Measurements from ENCODE around the gene UGT2B7.
"Not testable (repeated sequence)": the region's sequence is repeated elsewhere in the genome, so short reads cannot be mapped to it uniquely, and the experiment has no call there.

Gene UGT2B7

DNA sequence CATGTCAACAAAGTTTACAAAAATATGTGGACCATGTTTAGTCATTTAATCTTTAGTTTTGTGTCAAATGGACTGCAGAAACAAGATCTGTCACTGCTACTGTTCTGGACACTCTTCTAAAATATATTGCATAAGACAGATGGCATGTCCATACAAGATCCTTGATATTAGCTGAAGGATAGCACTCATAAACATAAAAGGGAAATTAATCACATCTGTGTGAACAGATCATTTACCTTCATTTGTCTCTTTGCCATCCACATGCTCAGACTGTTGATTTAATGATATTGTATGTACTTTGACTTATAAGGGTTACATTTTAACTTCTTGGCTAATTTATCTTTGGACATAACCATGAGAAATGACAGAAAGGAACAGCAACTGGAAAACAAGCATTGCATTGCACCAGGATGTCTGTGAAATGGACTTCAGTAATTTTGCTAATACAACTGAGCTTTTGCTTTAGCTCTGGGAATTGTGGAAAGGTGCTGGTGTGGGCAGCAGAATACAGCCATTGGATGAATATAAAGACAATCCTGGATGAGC, at the start of gene UGT2B7:
TSS of gene UGT2B7 (plus strand) at position 364 of the 546 bp plus-strand sequence. CDS start at position 411, 47 bp downstream.
- DNase-seq (ENCODE audit: low spot score) = no peak

DNA sequence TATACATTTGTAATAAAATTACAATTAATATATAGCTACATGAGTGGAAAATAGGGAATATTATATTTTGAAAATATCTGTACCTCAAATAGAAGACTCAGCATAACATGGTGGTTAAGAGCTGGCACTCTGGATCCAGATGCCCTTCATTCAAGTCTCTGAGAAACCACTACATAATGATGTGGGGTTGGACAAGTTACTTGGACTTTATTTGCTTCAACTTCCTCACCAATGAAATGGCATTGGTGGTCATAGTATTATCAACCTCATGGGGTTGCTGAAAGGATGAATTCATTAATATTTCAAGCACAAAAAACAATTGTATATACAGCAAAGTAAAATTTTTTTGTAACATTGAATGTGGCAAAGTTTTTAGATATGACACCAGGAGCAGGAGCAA, 46.4 kb upstream of the UGT2B7 start:
- no peak for DNase-seq (ENCODE audit: low spot score)

- not testable (repeated sequence) for DNase-seq (ENCODE audit: low spot score)
Measured at GRCh38 chr4:69050853-69051575, 45.3 kb upstream of the UGT2B7 start.

- DNase-seq (ENCODE audit: low spot score) = no peak
Measured at GRCh38 chr4:69051576-69051943, 44.7 kb upstream of the UGT2B7 start.

DNA sequence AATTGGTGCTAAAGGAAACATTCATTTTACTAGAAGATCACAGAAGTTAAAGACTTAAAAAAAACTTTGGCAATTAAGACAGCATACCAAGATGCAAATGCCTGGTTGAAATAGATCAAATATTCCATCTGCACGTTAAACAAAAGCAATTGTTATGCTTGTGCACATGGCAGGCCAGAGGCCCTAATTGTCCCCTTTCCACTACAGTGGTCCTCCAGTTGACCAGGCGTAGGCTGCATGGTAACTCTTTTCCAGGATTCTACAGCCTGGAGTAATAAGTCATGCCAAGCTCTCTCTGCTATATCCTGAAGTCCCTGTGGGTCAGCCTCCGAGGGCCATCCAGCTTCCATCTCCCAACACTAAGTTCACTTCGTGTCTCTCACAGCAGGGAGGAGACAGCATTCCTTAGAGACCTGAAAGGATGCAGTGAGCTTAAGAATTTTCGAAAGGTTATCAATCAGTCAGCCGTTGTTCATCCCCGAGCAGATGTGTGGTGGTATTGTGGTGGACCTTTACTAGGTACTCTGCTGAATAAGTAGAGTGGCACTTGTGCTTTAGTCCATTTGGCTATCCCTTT, 42.9 kb upstream of the UGT2B7 start:
- not testable (repeated sequence) for DNase-seq (ENCODE audit: low spot score)

DNA sequence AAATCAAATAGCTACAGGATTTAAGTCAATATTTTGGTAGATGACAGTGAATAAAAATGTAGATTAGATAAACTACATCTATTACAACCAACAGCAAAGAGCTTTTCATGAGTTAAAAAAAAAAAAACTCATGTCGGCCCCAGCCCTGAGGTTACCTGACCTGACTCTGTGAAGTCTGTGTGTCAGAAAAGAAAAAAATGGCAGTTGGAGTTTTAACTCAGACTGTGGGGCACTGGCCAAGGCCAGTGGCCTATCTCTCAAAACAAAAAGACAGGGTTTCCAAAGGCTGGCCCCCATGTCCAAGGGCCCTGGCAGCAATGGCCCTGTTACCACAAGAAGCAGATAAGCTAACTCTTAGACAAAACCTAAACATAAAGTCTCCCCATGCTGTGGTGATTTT, 42.2 kb upstream of the UGT2B7 start:
- not testable (repeated sequence) for DNase-seq (ENCODE audit: low spot score)

DNA sequence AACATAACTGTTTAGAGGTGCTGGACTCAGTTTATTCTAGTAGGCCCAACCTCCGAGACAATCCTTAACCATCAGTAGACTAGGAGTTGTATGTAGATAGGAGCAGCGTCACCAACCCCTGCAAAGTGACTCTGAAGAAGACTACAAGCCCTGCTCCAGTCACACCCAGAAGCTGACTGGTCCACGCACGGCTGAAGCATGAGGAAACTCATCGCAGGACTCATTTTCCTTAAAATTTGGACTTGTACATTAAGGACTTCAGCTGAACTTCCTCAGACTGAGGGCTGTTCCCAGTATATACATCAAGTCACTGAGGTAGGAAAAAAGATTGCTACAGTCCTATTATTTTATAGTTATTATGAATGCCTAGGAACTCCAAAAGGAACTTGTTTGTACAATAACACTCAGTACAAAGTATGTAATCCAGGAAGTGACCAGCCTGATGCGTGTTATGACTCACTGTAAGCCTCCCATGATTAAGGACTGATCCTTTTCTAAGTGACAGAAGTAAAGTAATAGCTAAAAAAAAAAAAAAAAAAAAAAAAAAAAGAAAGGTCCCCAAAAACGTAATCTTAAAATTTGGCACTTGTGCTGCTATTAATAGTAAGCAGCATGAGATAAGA, 41.6 kb upstream of the UGT2B7 start:
- DNase-seq (ENCODE audit: low spot score) = no peak

GRCh38 chr4:69056150-69056549, 40.1 kb upstream of the UGT2B7 start:
- DNase-seq (ENCODE audit: low spot score) = no peak

DNA sequence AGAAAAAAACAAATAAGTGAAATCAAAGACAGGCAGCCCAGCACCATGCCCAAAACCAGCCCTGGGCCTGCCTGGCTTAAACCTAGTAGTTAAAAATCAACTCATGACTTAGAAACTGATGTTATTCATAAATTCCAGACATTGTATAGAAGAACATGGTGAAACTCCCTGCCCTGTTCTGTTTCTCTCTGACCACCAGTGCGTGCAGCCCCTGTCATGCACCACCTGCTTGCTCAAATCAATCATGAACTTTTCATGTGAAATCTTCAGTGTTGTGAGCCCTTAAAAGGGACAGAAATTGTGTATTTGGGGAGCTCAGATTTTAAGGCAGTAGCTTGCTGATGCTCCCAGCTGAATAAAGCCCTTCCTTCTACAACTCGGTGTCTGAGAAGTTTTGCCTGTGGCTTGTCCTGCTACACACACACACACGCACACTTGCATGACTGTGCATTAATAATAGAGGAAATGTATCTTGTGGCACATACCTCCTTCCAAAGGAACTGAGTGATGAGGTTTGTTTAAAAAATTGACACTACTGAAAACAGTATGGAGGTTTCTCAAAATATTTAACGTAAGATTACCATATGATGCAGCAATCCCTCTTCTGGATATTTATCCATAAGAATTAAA, 39.2 kb upstream of the UGT2B7 start:
- DNase-seq (ENCODE audit: low spot score) = no peak

DNA sequence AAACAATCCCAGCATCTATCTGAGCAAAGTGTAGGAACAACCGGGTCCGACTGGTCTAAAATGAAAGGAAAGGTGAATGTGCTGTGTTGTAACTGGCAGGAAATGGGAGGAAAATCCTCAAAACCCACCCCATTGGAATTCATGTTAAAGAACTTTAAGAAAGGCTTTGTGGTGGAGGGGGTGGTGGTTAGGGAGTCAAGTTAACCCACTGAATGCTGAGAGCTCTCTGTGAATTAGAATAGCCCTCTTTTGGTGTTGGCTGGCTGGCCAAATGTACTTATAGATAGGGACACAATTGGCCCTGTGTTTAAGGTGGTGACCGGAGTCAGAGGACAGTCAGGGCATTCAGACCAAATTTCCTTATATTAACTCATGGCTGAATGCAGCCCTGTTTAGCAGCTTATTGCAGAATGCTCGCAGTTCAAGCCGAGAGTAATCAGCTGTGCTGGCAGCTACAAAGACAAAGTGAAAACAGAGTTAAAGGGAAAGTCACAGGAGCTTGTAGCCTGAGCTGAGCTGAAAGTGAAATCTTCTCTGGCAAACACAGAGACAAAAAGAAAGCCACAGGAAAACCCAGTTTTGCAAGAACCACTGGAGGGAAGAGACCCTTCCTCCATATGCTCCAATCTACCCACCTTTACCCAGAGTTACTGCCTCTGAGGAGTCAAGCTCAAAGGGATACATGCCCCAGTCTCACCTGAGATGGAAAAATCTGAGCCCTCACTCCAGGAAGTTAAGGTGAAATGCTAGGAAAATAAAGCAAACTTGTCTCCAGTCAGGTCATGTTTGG, 38.5 kb upstream of the UGT2B7 start:
- no peak for DNase-seq (ENCODE audit: low spot score)

- no peak for DNase-seq (ENCODE audit: low spot score)
Measured at GRCh38 chr4:69058410-69059059, 37.7 kb upstream of the UGT2B7 start.

GRCh38 chr4:69060651-69061308, 35.5 kb upstream of the UGT2B7 start:
- no peak for DNase-seq (ENCODE audit: low spot score)

DNA sequence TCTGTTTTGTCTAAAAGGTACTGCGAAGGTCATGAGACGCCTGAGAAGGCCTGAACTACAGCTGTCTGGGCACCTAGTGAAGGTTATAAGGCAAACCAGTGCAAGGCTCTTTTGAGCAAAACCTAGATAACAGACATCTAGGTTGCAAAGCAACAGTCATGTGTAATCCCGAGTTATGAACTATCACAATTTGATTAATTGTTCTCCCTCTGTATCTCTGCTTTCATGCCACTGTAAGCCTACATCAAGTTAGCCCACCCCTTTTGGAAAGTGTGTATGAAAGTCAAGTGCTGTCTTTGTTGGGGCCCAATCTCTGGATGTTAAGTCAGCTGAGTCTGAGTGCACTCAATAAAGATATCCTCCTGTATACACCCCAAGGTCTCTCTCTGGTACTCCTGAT, 31.9 kb upstream of the UGT2B7 start:
- DNase-seq (ENCODE audit: low spot score) = no peak

- no peak for DNase-seq (ENCODE audit: low spot score)
Measured at GRCh38 chr4:69066945-69067344, 29.3 kb upstream of the UGT2B7 start.

DNA sequence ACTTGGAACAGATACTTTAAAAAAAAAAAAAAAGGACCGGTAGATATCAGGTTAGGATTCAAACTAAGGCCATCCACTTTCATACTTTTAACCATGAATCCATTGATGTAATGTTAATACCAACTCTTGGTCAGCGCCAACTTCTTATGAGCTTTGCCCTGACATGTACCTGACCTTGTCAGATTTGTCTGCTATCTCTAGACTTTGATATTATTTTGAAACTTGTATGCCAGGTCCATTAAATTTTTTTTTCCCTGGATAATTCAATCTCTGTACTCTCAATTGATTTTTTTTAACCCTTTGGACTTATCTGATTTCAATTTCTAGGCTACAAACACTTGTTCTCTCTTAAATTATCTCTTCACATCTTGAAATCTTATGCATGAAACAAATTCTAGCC, 27.2 kb upstream of the UGT2B7 start:
- DNase-seq (ENCODE audit: low spot score) = no peak

GRCh38 chr4:69070590-69070989, 25.7 kb upstream of the UGT2B7 start:
- DNase-seq (ENCODE audit: low spot score) = no peak

DNA sequence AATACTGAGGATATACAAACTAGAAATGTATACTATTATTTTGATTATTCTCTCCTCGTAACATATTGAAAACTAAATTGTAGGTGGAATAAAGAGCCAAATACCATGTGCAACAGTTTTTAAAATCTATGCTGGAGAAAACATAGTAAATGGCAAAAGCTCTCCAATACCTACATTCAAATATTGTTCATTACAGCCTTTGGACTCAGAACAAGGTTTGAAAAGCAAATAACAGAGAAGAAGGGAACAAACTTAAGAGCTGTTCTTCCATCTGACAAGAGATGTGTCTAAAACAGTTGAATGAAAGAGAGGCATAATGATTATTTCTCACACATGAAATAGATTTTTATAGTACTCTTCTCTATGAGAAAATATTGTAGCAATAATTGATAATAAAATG, 25.0 kb upstream of the UGT2B7 start:
- DNase-seq (ENCODE audit: low spot score) = no peak

GRCh38 chr4:69073375-69073774, 22.9 kb upstream of the UGT2B7 start:
- DNase-seq (ENCODE audit: low spot score) = no peak

GRCh38 chr4:69075061-69075792, 21.0 kb upstream of the UGT2B7 start:
- DNase-seq (ENCODE audit: low spot score) = no peak

- no peak for DNase-seq (ENCODE audit: low spot score)
Measured at GRCh38 chr4:69078852-69079251, 17.4 kb upstream of the UGT2B7 start.

All from hematopoietic multipotent progenitor cell treated with erythropoietin and hydrocortisone succinate and interleukin-3 and kit ligand, for 17 days (in vitro differentiated cells).